Measurements from ENCODE around the gene DRICH1.
"Not testable (repeated sequence)": the region's sequence is repeated elsewhere in the genome, so short reads cannot be mapped to it uniquely, and the experiment has no call there.

The DRICH1 gene

GRCh38 chr22:23646526-23646925 is 14.4 kb upstream of the DRICH1 start:
- DNase-seq: not testable (repeated sequence)

- DNase-seq: not testable (repeated sequence)
Observed at GRCh38 chr22:23640206-23640605, 8.1 kb upstream of the DRICH1 start.

- no peak for DNase-seq
Observed at GRCh38 chr22:23639661-23640060, 7.5 kb upstream of the DRICH1 start.

GRCh38 chr22:23638611-23639010 is 6.5 kb upstream of the DRICH1 start:
- DNase-seq: no peak

GRCh38 chr22:23635291-23635690 is 3.2 kb upstream of the DRICH1 start:
- DNase-seq: not testable (repeated sequence)

- DNase-seq: not testable (repeated sequence)
Observed at GRCh38 chr22:23628056-23628743, 3.9 kb downstream of the DRICH1 start.

- DNase-seq: not testable (repeated sequence)
Observed at GRCh38 chr22:23627401-23628055, 4.6 kb downstream of the DRICH1 start.

- no peak for DNase-seq
Observed at GRCh38 chr22:23626286-23626975, 5.7 kb downstream of the DRICH1 start.

- DNase-seq: no peak
Observed at GRCh38 chr22:23622634-23623033, 9.5 kb downstream of the DRICH1 start.

- DNase-seq: not testable (repeated sequence)
Observed at GRCh38 chr22:23621916-23622315, 10.2 kb downstream of the DRICH1 start.

- no peak for DNase-seq
Observed at GRCh38 chr22:23621082-23621780, 10.9 kb downstream of the DRICH1 start.

GRCh38 chr22:23613193-23613972 is 18.7 kb downstream of the DRICH1 start:
- no peak for DNase-seq

- DNase-seq: no peak
Observed at GRCh38 chr22:23609983-23610781, 21.9 kb downstream of the DRICH1 start.

- no peak for DNase-seq
Observed at GRCh38 chr22:23608583-23608982, 23.5 kb downstream of the DRICH1 start.

GRCh38 chr22:23606204-23607131 is 25.7 kb downstream of the DRICH1 start:
- DNase-seq: no peak

GRCh38 chr22:23604939-23605712 is 27.0 kb downstream of the DRICH1 start:
- DNase-seq: no peak

GRCh38 chr22:23603266-23603665 is 28.9 kb downstream of the DRICH1 start:
- no peak for DNase-seq

- DNase-seq: no peak
Observed at GRCh38 chr22:23598805-23599518, 33.2 kb downstream of the DRICH1 start.
